Kidney (tissue), 14 donors: ENCODE results near the gene KLHL28. TPM values are rescaled to one million over a fixed set of nuclear protein-coding genes. Genes with fewer than 3 reads are reported as not detected.
"Not testable (repeated sequence)": the region's sequence is repeated elsewhere in the genome, so short reads cannot be mapped to it uniquely, and the experiment has no call there.

ENCODE experiments used
- DNase-seq, 5 donors: peaks; one replicate each; pipeline ENCODE4 v3.0.0-alpha.2; 2013 to 2020
- FAIRE-seq: peaks from 2 replicates; lab custom pipeline; 2012; peaks lifted over from hg19 to GRCh38; lab: Jason Lieb, UNC
- H3K27ac ChIP-seq, 2 donors: one replicate each; pipeline ENCODE4 v1.7.0; 2013; ENCODE audit warnings: low read depth in 2 of 2, low read length in 2 of 2, inconsistent platforms in 1 of 2
- H3K27me3 ChIP-seq: one replicate; pipeline ENCODE4 v1.7.1; 2013; ENCODE audit warnings: low read length, inconsistent platforms; ENCODE audit not compliant: control insufficient read depth, insufficient read depth
- H3K36me3 ChIP-seq, 3 donors: one replicate each; pipeline versions ENCODE4 v1.7.0 to v1.7.1; 2013; ENCODE audit warnings: low read length in 3 of 3, control low read depth in 1 of 3, inconsistent platforms in 1 of 3; ENCODE audit not compliant: insufficient read depth in 3 of 3, control insufficient read depth in 2 of 3
- H3K4me1 ChIP-seq, 3 donors: one replicate each; pipeline versions ENCODE4 v1.7.0 to v1.7.1; 2013; ENCODE audit warnings: low read length in 3 of 3, inconsistent platforms in 1 of 3, low read depth in 1 of 3; ENCODE audit not compliant: control insufficient read depth in 2 of 3, insufficient read depth in 2 of 3
- H3K4me3 ChIP-seq, 3 donors: one replicate each; pipeline versions ENCODE4 v1.7.0 to v1.8.1; 2013; ENCODE audit warnings: low read length in 3 of 3, control low read depth in 1 of 3, inconsistent platforms in 1 of 3
- H3K9ac ChIP-seq, 3 donors: one replicate each; pipeline versions ENCODE4 v1.7.0 to v1.7.1; 2013; ENCODE audit warnings: low read length in 3 of 3, control low read depth in 1 of 3, inconsistent platforms in 1 of 3
- H3K9me3 ChIP-seq, 3 donors: one replicate each; pipeline versions ENCODE4 v1.7.0 to v1.7.1; 2013; ENCODE audit warnings: low read length in 3 of 3, control low read depth in 1 of 3, inconsistent platforms in 1 of 3; ENCODE audit not compliant: control insufficient read depth in 2 of 3, insufficient read depth in 1 of 3
- intact Hi-C: fragments of 100-400 bp; cut with DNase I; formaldehyde crosslinking; loops from one replicate; pipeline ENCODE4 v1.11.1; 2022
- polyA plus RNA-seq: library from polyadenylated mRNA; stranded (reverse); fragments of 350-450 nt; fragmentation: Illumina TruSeq; extraction: RNeasy Lipid Tissue Mini Kit (QIAGEN cat#74804); gene quantifications from one replicate; pipeline ENCODE4 v1.2.3, GENCODE V29; 2014; ENCODE audit warnings: low read depth, low replicate concordance; ENCODE audit not compliant: insufficient read depth
- total RNA-seq: library from RNA; stranded (reverse); fragmentation: NEBNext Ultra II Directional; extraction: Animal tissue kit (Norgen Biotek cat#: 25700); gene quantifications from one replicate; pipeline ENCODE4 v1.2.1, GENCODE V29; 2021
- TF ChIP-seq, protein P1 (sequence below): IDR thresholded peaks from 3 replicates; pipeline ENCODE4 v1.5.1; 2012; ENCODE audit warnings: mild to moderate bottlenecking, moderate library complexity, borderline replicate concordance; ENCODE audit not compliant: insufficient read depth; ENCODE audit errors: extremely low read depth
- donor health status: control.
- donor health status: control.
- donor health status: control.
- donor health status: control.
- donor health status: control.
- donor health status: DM: yes; HTN: yes; CAD: no.
- donor health status: Normal renal cell carcinoma (clear cell type).

Gene KLHL28
- total and polyA plus RNA-seq, 2 donors from 2014 or later = 1.6 to 16.3 TPM

DNA sequence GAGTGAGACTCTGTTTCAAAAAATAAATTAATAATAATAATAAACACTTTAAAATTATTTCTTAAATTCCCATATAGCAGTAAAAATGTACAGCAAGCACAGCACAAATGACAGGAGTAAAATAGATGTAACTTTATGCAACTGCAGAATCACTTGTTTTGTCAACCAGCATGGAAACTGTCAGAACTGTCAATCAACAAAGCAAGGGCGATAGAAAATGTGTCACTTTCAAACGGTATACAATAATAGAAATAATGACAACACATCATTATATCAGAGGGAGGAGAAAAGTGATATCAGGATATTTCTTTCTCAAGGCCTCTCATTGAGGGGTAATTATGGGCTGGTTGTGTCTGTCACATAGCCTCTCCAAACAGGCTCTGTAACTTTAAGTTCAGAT lies 68.2 kb downstream of the KLHL28 start:
- intact Hi-C loops = no loop called here
- Histone ChIP-seq H3K4me1 (peaks cover 0 to 4% (median 0%) of the 10 kb centered on the region in 3 donors), H3K27me3 (no peaks in the 10 kb centered on the region), H3K9ac (no peak overlapping the region), H3K36me3 (no peaks in the 10 kb centered on the region), H3K27ac (no peak overlapping the region), H3K9me3 (no peaks in the 10 kb centered on the region), H3K4me3 (no peak overlapping the region)
- DNase-seq (no peak), FAIRE-seq (no peak)
- TF ChIP-seq, protein P1, sequence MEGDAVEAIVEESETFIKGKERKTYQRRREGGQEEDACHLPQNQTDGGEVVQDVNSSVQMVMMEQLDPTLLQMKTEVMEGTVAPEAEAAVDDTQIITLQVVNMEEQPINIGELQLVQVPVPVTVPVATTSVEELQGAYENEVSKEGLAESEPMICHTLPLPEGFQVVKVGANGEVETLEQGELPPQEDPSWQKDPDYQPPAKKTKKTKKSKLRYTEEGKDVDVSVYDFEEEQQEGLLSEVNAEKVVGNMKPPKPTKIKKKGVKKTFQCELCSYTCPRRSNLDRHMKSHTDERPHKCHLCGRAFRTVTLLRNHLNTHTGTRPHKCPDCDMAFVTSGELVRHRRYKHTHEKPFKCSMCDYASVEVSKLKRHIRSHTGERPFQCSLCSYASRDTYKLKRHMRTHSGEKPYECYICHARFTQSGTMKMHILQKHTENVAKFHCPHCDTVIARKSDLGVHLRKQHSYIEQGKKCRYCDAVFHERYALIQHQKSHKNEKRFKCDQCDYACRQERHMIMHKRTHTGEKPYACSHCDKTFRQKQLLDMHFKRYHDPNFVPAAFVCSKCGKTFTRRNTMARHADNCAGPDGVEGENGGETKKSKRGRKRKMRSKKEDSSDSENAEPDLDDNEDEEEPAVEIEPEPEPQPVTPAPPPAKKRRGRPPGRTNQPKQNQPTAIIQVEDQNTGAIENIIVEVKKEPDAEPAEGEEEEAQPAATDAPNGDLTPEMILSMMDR = no peak

DNA sequence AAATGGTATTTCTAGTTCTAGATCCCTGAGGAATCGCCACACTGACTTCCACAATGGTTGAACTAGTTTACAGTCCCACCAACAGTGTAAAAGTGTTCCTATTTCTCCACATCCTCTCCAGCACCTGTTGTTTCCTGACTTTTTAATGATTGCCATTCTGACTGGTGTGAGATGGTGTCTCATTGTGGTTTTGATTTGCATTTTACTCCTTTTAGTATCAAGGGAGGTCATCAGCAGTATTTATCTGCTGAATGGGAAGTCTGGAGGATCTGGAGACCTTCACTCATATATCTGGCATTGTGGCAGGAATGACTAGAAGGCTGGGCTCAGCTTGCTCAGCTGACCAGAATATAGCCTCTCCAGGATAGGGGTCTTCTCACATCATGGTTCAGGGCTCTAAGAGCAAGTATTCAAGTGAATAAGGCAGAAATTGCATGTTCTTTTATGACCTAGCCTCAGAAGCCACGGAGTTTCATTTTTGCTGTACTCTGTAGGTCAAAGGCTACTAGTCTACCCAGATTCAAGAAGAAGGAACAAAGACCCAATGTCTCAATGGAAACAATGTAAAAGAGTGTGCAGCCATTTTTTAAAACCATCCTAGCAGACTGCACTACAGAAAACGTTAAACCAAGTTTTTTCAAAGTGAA lies 69.9 kb downstream of the KLHL28 start:
- not testable (repeated sequence) for FAIRE-seq

DNA sequence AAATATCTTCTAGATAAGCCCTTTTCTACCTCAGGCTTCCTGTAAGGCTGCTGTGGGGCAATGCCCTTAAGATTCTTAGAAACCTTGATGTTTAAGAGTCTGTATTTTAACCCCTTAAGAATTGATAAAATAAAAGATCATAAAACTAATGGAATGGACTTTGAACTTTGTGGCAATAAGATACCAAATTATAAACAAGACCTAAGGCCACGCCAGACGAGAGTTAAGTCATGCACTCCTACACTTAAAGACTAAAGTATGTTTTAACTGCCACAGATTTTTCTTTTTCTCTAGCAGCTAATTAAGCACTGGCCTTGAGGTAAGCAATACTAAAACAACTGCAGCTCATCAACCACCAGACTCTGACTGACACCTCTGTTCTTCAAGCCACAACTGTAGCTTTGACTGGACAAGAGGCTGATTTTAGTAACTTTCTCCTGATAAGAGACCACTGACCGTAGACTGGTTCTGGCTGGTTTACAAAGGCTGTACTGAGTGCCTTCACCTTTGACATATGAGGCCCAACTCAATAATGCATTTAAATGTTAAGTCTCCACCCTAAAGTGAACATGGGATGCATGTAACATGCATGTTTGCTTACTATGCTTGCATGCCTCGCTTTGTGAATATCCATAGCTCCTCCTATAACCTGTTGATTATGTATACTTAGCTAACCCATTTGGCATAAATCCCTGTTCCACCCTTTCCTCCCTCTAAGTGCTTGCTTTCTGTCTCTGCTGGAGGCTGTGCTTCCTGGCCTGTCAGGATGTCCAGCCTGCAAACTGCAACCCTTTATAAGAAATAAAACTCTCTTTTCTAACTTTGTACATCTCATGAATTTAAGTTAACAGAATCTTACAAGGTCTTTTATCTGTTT lies 71.9 kb downstream of the KLHL28 start:
- Histone ChIP-seq H3K9me3 (no peaks in the 10 kb centered on the region), H3K4me1 (no peaks in the 10 kb centered on the region), H3K9ac (no peak overlapping the region), H3K27ac (no peak overlapping the region), H3K27me3 (no peaks in the 10 kb centered on the region), H3K36me3 (no peaks in the 10 kb centered on the region), H3K4me3 (no peak overlapping the region)
- TF ChIP-seq, protein P1 = no peak
- FAIRE-seq (no peak), DNase-seq (peak in 1 of 5 donors; percentile 15)
- intact Hi-C loops = no loop called here

More for the DNA sequence above, 69.9 kb downstream of the KLHL28 start:
- H3K27me3 ChIP-seq, H3K9me3 ChIP-seq, H3K9ac ChIP-seq, H3K27ac ChIP-seq, intact Hi-C loops, H3K4me1 ChIP-seq, DNase-seq, H3K4me3 ChIP-seq, H3K36me3 ChIP-seq: not testable (repeated sequence)

DNA sequence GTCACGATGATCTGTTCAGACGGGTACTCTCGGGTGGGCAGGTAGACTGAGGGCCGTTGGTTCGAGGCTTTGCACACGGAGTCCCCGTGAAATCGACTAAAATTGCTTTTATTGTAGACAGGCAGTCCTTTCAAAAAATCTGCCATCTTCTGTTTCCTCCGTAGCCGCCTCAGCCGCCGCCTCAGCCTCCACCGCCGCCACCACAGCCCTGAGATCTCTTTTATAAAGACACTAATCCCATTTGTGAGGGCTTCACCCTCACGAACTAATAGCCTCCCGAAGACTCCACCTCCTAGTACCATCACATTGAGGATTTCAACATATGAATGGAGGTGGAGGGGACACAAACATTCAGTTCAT lies 74.2 kb downstream of the KLHL28 start:
- Histone ChIP-seq H3K27me3 (no peaks in the 10 kb centered on the region), H3K4me3 (no peak overlapping the region), H3K4me1 (no peaks in the 10 kb centered on the region), H3K9ac (no peak overlapping the region), H3K9me3 (peaks cover 0 to 2% (median 0%) of the 10 kb centered on the region in 3 donors), H3K27ac (no peak overlapping the region), H3K36me3 (no peaks in the 10 kb centered on the region)
- DNase-seq (no peak), FAIRE-seq (no peak)
- intact Hi-C loops = no loop called here
- TF ChIP-seq, protein P1 = no peak
